Iris pigment epithelial cell (primary cell): ENCODE measurements around the gene ZNF101.

Experiments used
- DNase-seq: peaks from one replicate; pipeline ENCODE4 v3.0.0-alpha.2; 2011; ENCODE audit warnings: low read depth

The ZNF101 gene

GRCh38 chr19:19642506-19643157, 26.0 kb upstream of the ZNF101 start:
- no peak for DNase-seq

- DNase-seq, result peak; percentile 29
These were observed 25.2 kb upstream of the ZNF101 start, which contains the start of gene GMIP for GRCh38 chr19:19643158-19644053. TSS of gene GMIP (minus strand) at chr19:19643657. CDS start at chr19:19643529, 128 bp downstream.

- DNase-seq, result no peak
These were observed 24.6 kb upstream of the ZNF101 start for GRCh38 chr19:19644054-19644388.

DNA sequence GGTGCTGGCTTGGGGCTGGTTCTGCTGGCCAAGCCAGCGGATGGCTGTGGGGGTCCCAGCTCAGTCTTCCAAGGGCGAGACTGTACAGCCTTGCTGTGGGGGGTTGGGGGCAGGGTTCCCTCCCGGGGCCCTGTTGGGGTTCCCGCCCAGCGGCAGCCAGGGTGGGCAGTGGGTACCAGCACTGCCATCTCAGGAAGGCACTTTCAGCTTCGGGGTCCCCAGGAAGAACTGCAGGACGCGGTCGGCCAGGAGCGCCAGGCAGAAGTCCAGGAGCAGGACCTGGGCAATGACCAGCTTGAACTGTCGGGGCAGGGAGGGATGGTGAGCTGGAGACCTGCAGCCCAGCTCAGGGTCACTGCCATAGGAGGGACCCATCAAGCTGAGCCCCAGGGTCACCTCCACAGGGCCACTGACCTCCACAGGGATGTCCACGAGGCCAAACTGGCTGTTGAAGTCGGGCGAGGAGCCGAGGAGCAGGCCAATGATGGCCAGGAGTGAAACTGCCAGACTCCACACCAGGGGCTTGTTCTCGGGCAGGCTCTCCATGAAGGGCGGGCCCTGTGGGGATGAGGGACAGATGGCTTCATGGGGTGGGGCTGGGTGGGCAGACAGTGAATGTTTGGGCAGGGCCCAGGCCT, 23.3 kb upstream of the ZNF101 start:
- DNase-seq, result no peak

GRCh38 chr19:19647037-19647835, 21.4 kb upstream of the ZNF101 start:
- DNase-seq, result no peak

DNA sequence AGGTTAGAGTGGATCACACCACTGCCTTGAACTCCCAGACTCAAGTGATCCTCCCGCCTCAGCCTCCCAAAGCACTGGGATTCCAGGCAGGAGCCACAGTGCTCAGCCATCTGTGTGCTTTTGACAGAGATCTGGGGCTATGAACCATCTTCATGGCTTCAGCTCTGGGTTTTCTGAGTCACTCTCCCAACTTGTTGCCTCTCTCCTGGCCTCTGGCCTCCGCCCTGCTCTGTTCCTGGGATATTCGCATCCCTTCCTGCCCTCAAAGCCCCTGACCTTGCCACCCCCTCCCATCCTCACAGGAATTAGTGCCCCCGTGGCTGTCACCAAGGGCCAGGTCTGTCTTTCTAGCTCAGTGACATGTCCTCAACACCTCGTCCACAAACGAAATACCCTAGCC, 19.5 kb upstream of the ZNF101 start:
- no peak for DNase-seq

DNA sequence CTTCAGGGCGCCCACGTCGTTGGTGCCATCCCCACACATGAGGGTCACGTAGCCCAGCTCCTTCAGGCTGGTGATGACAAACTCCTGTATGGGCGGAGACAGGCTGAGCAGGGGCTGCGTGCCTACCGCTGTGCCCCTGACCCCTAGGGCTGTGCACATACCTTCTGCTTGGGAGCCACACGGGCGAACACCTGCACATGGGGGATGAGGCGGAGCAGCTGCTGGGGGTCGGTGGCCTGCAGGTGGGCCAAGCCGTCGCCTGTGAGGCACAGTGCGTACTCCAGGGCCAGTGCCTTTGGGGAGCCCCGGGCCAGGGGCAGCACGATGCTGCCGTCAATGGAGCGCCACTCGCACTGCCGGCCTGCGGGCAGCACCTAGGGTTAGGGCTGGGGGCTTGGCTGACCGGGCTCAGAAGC, 19.1 kb upstream of the ZNF101 start:
- no peak for DNase-seq

DNA sequence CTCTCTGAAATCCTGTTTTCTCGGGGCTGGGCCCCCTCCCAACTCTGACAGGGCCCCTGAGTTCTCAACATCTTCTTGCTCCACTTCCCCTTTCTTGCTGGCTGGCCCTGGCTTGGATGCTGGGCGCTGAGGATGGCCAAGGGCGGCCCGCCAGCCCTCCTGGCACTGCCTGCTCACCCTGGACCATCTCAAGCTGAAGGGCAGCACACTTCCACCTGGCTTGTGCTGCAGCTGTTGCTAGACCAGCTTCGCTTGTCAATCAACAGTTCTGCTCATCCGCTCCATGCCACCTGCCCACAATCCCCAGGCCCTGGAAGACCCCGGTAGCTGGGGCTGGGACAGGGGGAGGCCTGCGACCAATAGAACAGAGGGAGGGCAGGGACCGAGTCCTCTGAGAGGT, 18.3 kb upstream of the ZNF101 start:
- DNase-seq, result no peak

DNA sequence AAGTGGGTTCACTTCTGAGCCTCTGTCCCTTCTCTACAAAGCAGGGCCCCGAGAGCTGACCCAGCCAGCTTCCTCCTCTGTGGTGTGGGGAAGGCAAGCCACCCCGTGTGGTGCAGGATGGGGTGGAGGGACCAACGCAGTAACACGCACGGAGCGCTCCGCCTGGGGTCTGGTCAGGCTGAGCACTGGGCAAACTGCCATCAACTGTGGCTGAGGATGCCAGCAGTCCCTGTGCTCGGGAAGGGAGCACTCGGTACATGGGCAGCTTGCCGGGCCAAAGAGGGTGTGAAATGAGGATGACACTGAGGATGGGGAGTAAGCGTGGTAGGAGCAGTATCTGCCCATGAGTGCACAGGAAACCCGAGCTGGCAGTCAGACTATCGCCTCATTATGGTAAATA, 17.6 kb upstream of the ZNF101 start:
- no peak for DNase-seq

DNA sequence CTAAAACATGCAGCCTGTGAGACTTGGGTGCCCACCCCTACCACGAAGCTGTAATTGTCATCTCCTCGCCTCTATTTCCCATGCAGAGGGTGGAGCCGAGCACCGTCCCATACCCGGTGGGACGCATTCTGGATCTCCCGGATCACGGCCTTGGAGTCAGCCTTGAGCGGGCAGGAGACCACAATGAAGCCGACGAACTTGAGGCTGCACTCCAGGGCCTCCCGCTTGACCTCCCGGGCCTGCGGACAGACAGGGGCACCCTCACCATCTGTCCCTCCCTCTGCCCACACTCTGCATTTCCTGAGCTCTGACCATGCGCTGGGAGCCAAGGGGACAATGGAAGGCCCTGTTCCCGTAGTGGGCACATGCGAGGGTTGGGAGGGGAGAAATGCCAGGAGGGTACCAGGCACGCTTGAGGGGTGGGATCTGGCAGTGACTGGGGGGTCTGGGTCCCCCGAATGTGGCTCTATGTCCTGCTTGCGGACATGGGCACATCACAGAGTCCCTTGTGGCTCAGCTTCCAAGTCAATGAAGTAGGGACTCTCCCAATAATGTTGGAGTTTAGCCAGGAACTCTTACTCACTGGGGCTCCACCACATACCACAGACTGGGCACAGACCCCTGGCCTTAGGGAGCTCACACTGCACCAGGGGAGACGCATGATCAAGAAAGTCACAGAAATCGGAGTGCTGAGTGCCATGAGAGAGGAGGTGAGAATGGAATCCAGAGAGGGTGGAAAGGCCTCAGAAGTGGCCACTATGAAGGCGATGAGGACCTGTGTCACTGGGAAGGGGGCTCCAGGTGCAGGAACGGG, 15.9 kb upstream of the ZNF101 start:
- no peak for DNase-seq

DNA sequence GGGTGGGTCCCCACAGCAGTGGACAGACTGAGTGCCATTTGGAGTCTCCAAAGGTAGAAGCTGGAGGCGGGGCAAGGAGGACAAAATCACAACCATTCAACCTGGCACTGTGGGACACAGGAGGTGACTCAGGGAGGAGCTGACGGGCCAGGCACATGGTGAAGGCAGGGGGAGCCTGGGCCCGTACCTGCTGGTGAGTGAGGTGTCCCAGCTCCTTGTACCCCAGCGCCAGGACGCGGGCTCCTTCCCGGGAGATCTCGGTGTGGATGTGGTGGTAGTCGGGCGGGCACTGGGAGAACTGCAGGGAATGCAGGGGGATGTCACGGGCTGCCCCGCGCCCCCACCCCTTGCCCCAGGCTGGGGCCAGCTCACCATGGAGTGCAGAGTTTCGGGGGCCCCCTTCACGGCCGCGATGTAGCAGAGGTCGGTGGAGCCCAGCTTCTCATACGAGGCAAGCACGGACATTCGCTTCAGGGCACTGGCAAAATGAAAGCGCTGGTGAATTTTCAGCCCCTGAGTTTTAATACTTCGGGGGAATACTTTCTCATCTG, 15.0 kb upstream of the ZNF101 start:
- DNase-seq, result no peak

DNA sequence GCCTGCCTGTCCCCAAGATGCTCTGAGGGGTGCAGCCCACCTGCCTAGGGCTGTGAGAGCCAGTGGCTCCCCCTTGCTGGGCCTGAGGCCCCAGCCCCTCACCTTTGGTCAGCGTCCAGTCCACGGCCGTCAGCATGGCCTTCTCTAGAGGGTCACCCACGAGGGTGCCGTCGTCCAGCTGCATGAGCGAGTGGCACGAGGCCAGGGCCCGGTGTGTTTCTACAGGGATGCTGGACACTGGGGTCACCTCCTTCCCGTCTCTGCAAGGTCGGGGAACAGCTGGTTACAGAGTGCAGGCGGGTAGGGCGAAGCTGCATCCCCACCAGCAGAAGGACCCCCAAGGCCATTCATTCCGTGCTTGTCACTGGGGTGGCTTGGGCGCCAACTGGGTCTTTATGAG, 14.2 kb upstream of the ZNF101 start:
- DNase-seq, result no peak

DNA sequence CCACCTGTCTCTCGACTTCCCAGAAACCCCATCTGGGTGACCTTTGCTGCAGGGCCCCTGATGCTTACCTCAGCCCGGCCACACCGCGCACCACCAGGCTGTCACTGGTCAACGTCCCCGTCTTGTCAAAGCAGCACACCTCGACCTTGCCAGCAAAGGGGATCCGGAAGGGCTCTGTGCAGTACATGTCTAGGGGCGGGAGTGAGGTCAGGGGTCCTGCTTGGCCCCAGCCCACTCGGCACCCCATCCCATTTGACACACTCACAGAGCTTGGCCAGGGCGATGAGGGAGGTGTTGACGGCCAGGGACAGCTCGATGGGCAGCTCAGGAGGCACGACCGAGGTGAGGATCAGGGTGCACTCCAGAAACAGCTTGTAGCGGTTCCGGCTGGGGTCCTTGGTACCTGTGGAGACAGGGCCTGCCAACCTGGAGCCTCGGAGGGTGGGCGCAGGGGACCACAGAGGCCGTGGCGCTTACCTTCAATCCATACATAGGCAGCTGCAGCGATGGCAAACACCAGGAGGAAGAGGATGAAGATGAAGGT, 13.5 kb upstream of the ZNF101 start:
- no peak for DNase-seq

DNA sequence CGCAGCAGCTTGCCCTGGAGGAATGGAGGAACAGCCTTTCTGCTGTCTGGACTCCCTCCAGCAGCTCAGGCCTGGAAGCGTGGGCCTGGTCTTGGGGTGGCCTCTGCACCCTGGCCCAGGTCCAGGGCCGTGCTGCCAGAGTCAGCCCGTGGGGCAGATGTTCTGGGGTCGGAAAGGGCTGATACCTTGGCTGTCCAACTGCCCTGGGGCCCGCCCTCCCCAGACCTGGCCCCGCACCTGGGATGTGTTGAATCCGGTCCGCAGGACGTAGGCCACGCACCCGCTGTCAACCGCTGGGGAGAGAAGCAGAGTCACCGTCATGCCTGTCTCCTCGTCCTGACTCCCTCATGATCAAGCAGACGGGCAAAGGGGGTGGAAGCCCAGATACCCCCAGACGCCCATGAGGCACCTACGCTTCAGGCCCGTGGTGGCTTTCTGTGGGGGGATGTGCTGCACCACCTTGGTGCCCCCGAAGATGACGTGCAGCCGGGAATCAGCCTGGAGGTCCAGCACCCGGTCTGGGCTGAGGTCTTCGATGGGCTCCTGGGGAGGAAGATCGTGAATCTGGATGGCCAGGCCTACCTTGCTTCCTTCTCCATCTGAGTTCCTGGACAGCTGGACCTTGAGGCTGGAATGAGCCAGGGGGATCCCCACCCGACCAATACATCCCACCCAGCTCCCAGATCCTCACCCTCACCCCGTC, 12.8 kb upstream of the ZNF101 start:
- DNase-seq, result no peak

- no peak for DNase-seq
These were observed 11.9 kb upstream of the ZNF101 start for GRCh38 chr19:19656451-19657396.

DNA sequence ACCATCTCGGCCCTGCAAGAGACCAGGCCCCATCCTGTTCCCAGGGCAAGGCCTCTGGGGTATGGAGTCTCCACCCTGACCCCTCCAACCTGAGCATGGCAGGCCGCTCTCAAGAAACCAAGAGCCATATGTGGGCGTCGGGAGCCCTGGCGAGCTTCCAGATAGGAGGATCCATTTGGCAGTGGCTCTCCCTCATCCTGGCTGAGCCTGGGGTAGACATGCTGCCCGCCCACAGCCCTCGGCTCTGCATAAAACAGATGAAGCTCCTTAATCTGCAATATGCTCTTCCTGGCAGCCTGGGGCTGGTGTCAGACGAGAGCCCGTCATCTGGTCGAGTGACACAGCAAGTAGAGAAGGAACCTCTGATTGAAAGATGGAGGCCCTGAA, 11.2 kb upstream of the ZNF101 start:
- no peak for DNase-seq

- DNase-seq, result no peak
These were observed 8.9 kb upstream of the ZNF101 start for GRCh38 chr19:19659646-19660245.

- no peak for DNase-seq
These were observed 7.4 kb upstream of the ZNF101 start for GRCh38 chr19:19661141-19661674.
